ENCODE results near the gene RSL1D1. TPM values are rescaled to one million over a fixed set of nuclear protein-coding genes. Genes with fewer than 3 reads are reported as not detected.

The RSL1D1 gene
- total RNA-seq, 1 donor from 2014 or later = 148 TPM

GRCh38 chr16:11784038-11784369 lies 67.3 kb downstream of the RSL1D1 start:
- intact Hi-C loops (cut with DNase I) = no loop called here
- H3K27me3 ChIP-seq = no peaks in the 10 kb centered on the region
- H3K36me3 ChIP-seq = peaks cover 0 to under 1% of the 10 kb centered on the region in 2 donors
- H3K27ac ChIP-seq = peak overlapping the region; percentile 81
- H3K9me3 ChIP-seq = no peaks in the 10 kb centered on the region
- no peak for TF ChIP-seq CTCF (IDR thresholded peaks at IDR 0.05)
- no peak for TF ChIP-seq POLR2AphosphoS5 (IDR thresholded peaks at IDR 0.05; ENCODE audit: insufficient read depth in 1 of 2, low read depth in 1 of 2)
- TF ChIP-seq POLR2A (IDR thresholded peaks at IDR 0.05) = no peak
- peaks cover 47% of the 10 kb centered on the region for H3K4me1 ChIP-seq
- H3K4me3 ChIP-seq = no peak overlapping the region
- no peak for DNase-seq (ENCODE audit: extremely low spot score in 2 of 2)

Other genes starting within 250 kb of the RSL1D1 start
- 23.1 TPM for gene SNN, start 183.1 kb downstream of the RSL1D1 start, total RNA-seq
- gene TXNDC11, start 108.7 kb downstream of the RSL1D1 start, total RNA-seq = 59.4 TPM
- gene ZC3H7A, start 54.3 kb downstream of the RSL1D1 start, total RNA-seq = 67.5 TPM
- gene GSPT1, start 64.4 kb upstream of the RSL1D1 start, total RNA-seq = 56.0 TPM
- 13.5 TPM for gene NPIPB2, start 90.5 kb upstream of the RSL1D1 start, total RNA-seq
- gene TNFRSF17, start 113.7 kb upstream of the RSL1D1 start, total RNA-seq = not detected
- gene SNX29, start 125.2 kb upstream of the RSL1D1 start, total RNA-seq = 28.7 TPM